Progenitor cell of endocrine pancreas (in vitro differentiated cells): ENCODE results near the gene TESMIN. TPM values are rescaled to one million over a fixed set of nuclear protein-coding genes. Genes with fewer than 3 reads are reported as not detected.
A peak's percentile ranks its signal among the peaks of the same experiment; 100 is the strongest.

Source experiments
- DNase-seq: peaks from one replicate; pipeline ENCODE4 v3.0.0; 2021; ENCODE audit warnings: low spot score; ENCODE audit not compliant: unreplicated experiment
- H3K27ac Mint-ChIP-seq: 2 replicates; pipeline ENCODE4 v1.8.0; 2021; ENCODE audit warnings: mild to moderate bottlenecking, moderate library complexity, mixed read lengths
- H3K27me3 Mint-ChIP-seq: 2 replicates; pipeline ENCODE4 v1.8.0; 2021; ENCODE audit warnings: mixed read lengths
- H3K36me3 Mint-ChIP-seq: 2 replicates; pipeline ENCODE4 v1.8.0; 2022; ENCODE audit warnings: mixed read lengths; ENCODE audit not compliant: insufficient read depth
- H3K4me1 Mint-ChIP-seq: 2 replicates; pipeline ENCODE4 v1.8.0; 2021; ENCODE audit warnings: low read depth, mixed read lengths
- H3K4me3 Mint-ChIP-seq: 2 replicates; pipeline ENCODE4 v1.8.0; 2021; ENCODE audit warnings: low read depth, mild to moderate bottlenecking, moderate library complexity, mixed read lengths
- H3K9me3 Mint-ChIP-seq: 2 replicates; pipeline ENCODE4 v1.8.0; 2021; ENCODE audit warnings: low read depth, mixed read lengths
- CTCF ChIP-seq: fragments of 200-600 bp; sonication (generic); IDR thresholded peaks from one replicate; pipeline ENCODE4 v1.5.0; 2021; ENCODE audit warnings: antibody characterized with exemption, mild to moderate bottlenecking; ENCODE audit not compliant: unreplicated experiment
- total RNA-seq: library from RNA; stranded (reverse); gene quantifications from 2 replicates; pipeline ENCODE4 v1.2.1, GENCODE V29; 2021

The TESMIN gene
- total RNA-seq, 1 donor from 2014 or later, result 26.6 TPM

- no peak overlapping the region for H3K27ac Mint-ChIP-seq
- TF ChIP-seq CTCF, result no peak
- peaks cover 14% of the 10 kb centered on the region for H3K4me1 Mint-ChIP-seq
- no peaks in the 10 kb centered on the region for H3K9me3 Mint-ChIP-seq
- DNase-seq, result no peak
- no peak overlapping the region for H3K4me3 Mint-ChIP-seq
- H3K27me3 Mint-ChIP-seq, result peaks cover 2% of the 10 kb centered on the region
- peaks cover 1% of the 10 kb centered on the region for H3K36me3 Mint-ChIP-seq
These were observed 2.0 kb upstream of the TESMIN start for GRCh38 chr11:68753300-68753699.

- H3K36me3 Mint-ChIP-seq, result peaks cover 9% of the 10 kb centered on the region
These were observed 355 bp downstream of the TESMIN start for GRCh38 chr11:68751004-68751325.

GRCh38 chr11:68750195-68751003 lies 921 bp downstream of the TESMIN start:
- Mint-ChIP-seq H3K4me3 (peak overlapping the region; percentile 76), H3K4me1 (peaks cover 14% of the 10 kb centered on the region), H3K27me3 (peaks cover 2% of the 10 kb centered on the region), H3K27ac (peak overlapping the region; percentile 94), H3K36me3 (peaks cover 12% of the 10 kb centered on the region), H3K9me3 (no peaks in the 10 kb centered on the region)
- peak; percentile 60 for DNase-seq
- no peak for TF ChIP-seq CTCF

More at GRCh38 chr11:68751004-68751325, 355 bp downstream of the TESMIN start:
- H3K4me1 Mint-ChIP-seq, result peaks cover 14% of the 10 kb centered on the region
- DNase-seq, result no peak
- H3K27me3 Mint-ChIP-seq, result peaks cover 2% of the 10 kb centered on the region
- H3K27ac Mint-ChIP-seq, result no peak overlapping the region
- TF ChIP-seq CTCF, result no peak
- no peaks in the 10 kb centered on the region for H3K9me3 Mint-ChIP-seq
- peak overlapping the region; percentile 16 for H3K4me3 Mint-ChIP-seq

GRCh38 chr11:68749229-68750123 lies 1.8 kb downstream of the TESMIN start:
- Mint-ChIP-seq H3K36me3 (peaks cover 13% of the 10 kb centered on the region), H3K4me3 (peak overlapping the region; percentile 76), H3K27me3 (peaks cover 2% of the 10 kb centered on the region), H3K9me3 (no peaks in the 10 kb centered on the region), H3K4me1 (peaks cover 10% of the 10 kb centered on the region), H3K27ac (peak overlapping the region; percentile 94)
- DNase-seq, result no peak
- TF ChIP-seq CTCF, result no peak

GRCh38 chr11:68748061-68748460 lies 3.3 kb downstream of the TESMIN start:
- peaks cover 2% of the 10 kb centered on the region for H3K27me3 Mint-ChIP-seq
- no peak overlapping the region for H3K4me3 Mint-ChIP-seq
- no peak for TF ChIP-seq CTCF
- no peaks in the 10 kb centered on the region for H3K9me3 Mint-ChIP-seq
- peaks cover 14% of the 10 kb centered on the region for H3K36me3 Mint-ChIP-seq
- no peak overlapping the region for H3K27ac Mint-ChIP-seq
- H3K4me1 Mint-ChIP-seq, result peaks cover 10% of the 10 kb centered on the region
- DNase-seq, result no peak
